Retinal pigment epithelial cell (primary cell): Measurements from ENCODE around the gene RSPO3.

Experiments
- DNase-seq: peaks from one replicate; pipeline ENCODE4 v3.0.0-alpha.2; 2010; ENCODE audit warnings: low read depth
- H3K4me3 ChIP-seq: 2 replicates; pipeline ENCODE4 v1.5.1; 2011; ENCODE audit warnings: mild to moderate bottlenecking, low read length, control low read depth, moderate library complexity
- CTCF ChIP-seq: conservative IDR thresholded peaks from 2 replicates; pipeline ENCODE4 v1.5.1; 2011; ENCODE audit warnings: low read depth, low read length, control low read depth, inconsistent platforms

Gene RSPO3

GRCh38 chr6:127110712-127111111 is 7.8 kb upstream of the RSPO3 start:
- no peak for DNase-seq
- no peak overlapping the region for H3K4me3 ChIP-seq
- no peak for TF ChIP-seq CTCF

- no peak for TF ChIP-seq CTCF
- no peak overlapping the region for H3K4me3 ChIP-seq
- DNase-seq: no peak
Observed at GRCh38 chr6:127111526-127111925, 6.9 kb upstream of the RSPO3 start.

GRCh38 chr6:127114214-127114760 is 4.2 kb upstream of the RSPO3 start:
- no peak overlapping the region for H3K4me3 ChIP-seq
- DNase-seq: no peak
- no peak for TF ChIP-seq CTCF

- no peak for DNase-seq
- H3K4me3 ChIP-seq: no peak overlapping the region
- no peak for TF ChIP-seq CTCF
Observed at GRCh38 chr6:127115084-127115655, 3.3 kb upstream of the RSPO3 start.

- no peak overlapping the region for H3K4me3 ChIP-seq
- TF ChIP-seq CTCF: no peak
- no peak for DNase-seq
Observed at GRCh38 chr6:127115746-127116145, 2.7 kb upstream of the RSPO3 start.

GRCh38 chr6:127117979-127118297 is 533 bp upstream of the RSPO3 start:
- peak overlapping the region; percentile 55 for H3K4me3 ChIP-seq
- no peak for DNase-seq
- TF ChIP-seq CTCF: no peak
